Prostate gland (tissue), 2 donors: ENCODE data around the gene TTYH3. TPM values are rescaled to one million over a fixed set of nuclear protein-coding genes. Genes with fewer than 3 reads are reported as not detected.
"Not testable (repeated sequence)": the region's sequence is repeated elsewhere in the genome, so short reads cannot be mapped to it uniquely, and the experiment has no call there.

Experiments
- DNase-seq: peaks from one replicate; pipeline ENCODE4 v3.0.0-alpha.2; 2019; ENCODE audit warnings: low spot score
- H3K27ac ChIP-seq, 2 donors: fragments of 200-600 bp; sonication (generic); 2 replicates each; pipeline ENCODE4 v1.5.1; 2017 to 2019
- H3K27me3 ChIP-seq: fragments of 200-600 bp; sonication (generic); replicated peaks from 2 replicates; pipeline ENCODE4 v1.5.1; 2019; ENCODE audit not compliant: insufficient read depth
- H3K36me3 ChIP-seq, 2 donors: fragments of 200-600 bp; sonication (generic); 1 replicate in 1 of 2; 2 replicates in 1 of 2; pipeline versions ENCODE4 v1.5.1 to v1.8.1; 2017 to 2019
- H3K4me1 ChIP-seq: fragments of 200-600 bp; sonication (generic); replicated peaks from 2 replicates; pipeline ENCODE4 v1.5.1; 2019
- H3K4me3 ChIP-seq, 2 donors: fragments of 200-600 bp; sonication (generic); 2 replicates each; pipeline ENCODE4 v1.5.1; 2017 to 2019
- H3K9me3 ChIP-seq: fragments of 200-600 bp; sonication (generic); 2 replicates; pipeline ENCODE4 v1.5.1; 2017
- POLR2A ChIP-seq: fragments of 450-650 bp; IDR thresholded peaks from one replicate; pipeline ENCODE4 v1.6.1; 2016; ENCODE audit warnings: antibody characterized with exemption, mild to moderate bottlenecking
- POLR2AphosphoS5 ChIP-seq: sonication (generic); formaldehyde crosslinking; IDR thresholded peaks from one replicate; pipeline ENCODE4 v1.6.1; 2017; ENCODE audit warnings: antibody characterized with exemption
- WGBS: methylation state at CpG from one replicate; pipeline ENCODE4 v1.1.5; 2018; 5-methylcytosine and 5-hydroxymethylcytosine counted together
- intact Hi-C: fragments of 100-400 bp; cut with DNase I; formaldehyde crosslinking; loops from one replicate; pipeline ENCODE4 v1.14.2; 2022
- total RNA-seq, 2 donors: library from RNA; depleted of rRNA; stranded (reverse); fragments of >200 nt; gene quantifications; one replicate each; pipeline ENCODE4 v1.1.0, GENCODE V29; 2016
- TF ChIP-seq, protein P1 (sequence below), 4 experiments: fragments of 200-600 bp in 2 of 4; fragments of 450-650 bp in 2 of 4; sonication (generic) in 2 of 4; IDR thresholded peaks; 1 replicate in 3 of 4; 2 replicates in 1 of 4; pipeline ENCODE4 v1.5.1; 2016 to 2019; ENCODE audit warnings: antibody characterized with exemption in 4 of 4, mild to moderate bottlenecking in 2 of 4, moderate library complexity in 2 of 4

The TTYH3 gene
- total RNA-seq, 2 donors from 2014 or later, result 30.1 to 76.2 TPM

DNA sequence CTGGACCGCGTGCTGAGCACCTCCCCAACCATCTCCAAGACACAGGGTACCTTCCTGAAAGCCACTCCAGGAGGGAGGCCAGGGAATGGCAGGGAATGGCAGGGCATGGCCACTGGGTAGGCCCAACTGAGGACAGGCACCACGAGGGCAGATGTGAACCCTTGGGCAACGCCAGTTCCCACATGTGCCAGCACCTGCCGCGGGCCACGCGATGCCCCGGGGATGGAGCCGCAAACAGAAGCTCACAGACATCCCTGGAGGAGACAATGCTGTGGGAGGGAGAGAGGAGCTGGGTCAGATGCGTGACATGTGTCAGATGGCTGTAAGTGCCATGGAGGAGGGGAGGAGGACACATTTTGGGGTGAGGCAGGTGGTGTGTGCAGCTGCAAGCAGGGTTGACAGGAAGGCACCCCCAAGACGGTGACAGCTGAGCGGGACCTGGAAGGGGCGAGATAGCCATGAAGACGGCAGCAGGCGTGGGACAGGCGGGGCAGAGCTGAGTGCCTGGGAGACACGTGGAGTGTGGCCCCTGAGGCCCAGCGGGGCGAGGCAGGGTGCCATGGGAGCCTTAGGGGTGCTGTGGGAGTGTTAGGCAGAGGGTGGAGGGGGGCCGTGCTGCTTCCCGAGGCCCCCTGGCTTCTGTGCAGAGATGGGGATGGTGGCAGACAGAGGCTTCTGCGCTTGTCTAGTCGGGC lies 45.3 kb upstream of the TTYH3 start:
- H3K36me3 ChIP-seq, result no peaks in the 10 kb centered on the region
- no peak for DNase-seq
- no peaks in the 10 kb centered on the region for H3K9me3 ChIP-seq
- intact Hi-C loops, result no loop called here
- H3K4me3 ChIP-seq, result no peak overlapping the region
- 90% methylated on average over 24 of the region's 24 CpGs for WGBS
- H3K4me1 ChIP-seq, result no peaks in the 10 kb centered on the region
- H3K27ac ChIP-seq, result no peak overlapping the region
- H3K27me3 ChIP-seq, result no peaks in the 10 kb centered on the region
- TF ChIP-seq, protein P1, sequence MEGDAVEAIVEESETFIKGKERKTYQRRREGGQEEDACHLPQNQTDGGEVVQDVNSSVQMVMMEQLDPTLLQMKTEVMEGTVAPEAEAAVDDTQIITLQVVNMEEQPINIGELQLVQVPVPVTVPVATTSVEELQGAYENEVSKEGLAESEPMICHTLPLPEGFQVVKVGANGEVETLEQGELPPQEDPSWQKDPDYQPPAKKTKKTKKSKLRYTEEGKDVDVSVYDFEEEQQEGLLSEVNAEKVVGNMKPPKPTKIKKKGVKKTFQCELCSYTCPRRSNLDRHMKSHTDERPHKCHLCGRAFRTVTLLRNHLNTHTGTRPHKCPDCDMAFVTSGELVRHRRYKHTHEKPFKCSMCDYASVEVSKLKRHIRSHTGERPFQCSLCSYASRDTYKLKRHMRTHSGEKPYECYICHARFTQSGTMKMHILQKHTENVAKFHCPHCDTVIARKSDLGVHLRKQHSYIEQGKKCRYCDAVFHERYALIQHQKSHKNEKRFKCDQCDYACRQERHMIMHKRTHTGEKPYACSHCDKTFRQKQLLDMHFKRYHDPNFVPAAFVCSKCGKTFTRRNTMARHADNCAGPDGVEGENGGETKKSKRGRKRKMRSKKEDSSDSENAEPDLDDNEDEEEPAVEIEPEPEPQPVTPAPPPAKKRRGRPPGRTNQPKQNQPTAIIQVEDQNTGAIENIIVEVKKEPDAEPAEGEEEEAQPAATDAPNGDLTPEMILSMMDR (IDR thresholded peaks at IDR 0.05), result no peak
- TF ChIP-seq POLR2A (no peak), POLR2AphosphoS5 (no peak)

DNA sequence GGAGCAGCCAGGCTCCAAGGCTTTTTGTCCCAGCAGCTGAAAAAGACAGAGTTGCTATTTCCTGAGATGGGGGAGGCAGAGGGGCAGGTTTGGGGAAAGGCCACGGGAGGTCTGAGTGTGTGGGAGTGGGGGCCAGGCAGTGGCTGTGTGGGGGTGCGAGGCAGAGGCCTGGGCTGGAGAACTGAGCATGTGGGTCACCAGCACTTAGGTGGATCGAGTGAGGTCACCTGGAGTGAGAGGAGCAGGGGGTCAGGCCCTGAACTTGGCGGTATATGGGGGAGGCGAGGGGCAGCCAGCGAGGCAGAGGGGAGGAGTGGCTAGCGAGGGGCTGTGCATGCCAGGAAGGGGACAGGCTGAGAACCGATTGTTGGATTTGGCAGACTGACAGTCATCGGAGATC lies 44.7 kb upstream of the TTYH3 start:
- no peaks in the 10 kb centered on the region for H3K36me3 ChIP-seq
- 81% methylated on average over 9 of the region's 9 CpGs for WGBS

DNA sequence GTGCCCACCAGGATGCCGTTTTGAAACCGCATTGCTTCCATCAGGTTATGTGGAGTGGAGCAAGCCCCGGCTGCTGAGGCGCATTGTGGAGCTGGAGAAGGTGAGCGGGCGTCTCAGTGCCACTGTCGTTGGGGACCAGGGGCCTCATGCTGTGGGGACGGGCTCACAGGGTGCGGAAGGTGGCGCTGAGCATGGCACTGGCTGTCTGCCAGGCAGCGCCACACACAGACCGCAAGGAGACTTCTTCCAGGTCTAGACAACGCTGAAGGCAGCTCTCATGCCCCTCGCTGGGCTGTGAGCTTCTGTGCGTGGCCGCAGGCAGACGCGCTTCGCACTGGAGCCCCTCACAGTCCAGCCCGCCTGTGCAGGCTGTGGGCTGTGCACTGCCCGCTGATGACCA lies 44.0 kb upstream of the TTYH3 start:
- no peak for DNase-seq
- Histone ChIP-seq H3K9me3 (no peaks in the 10 kb centered on the region), H3K4me1 (no peaks in the 10 kb centered on the region), H3K27ac (no peak overlapping the region), H3K36me3 (no peaks in the 10 kb centered on the region), H3K27me3 (no peaks in the 10 kb centered on the region), H3K4me3 (no peak overlapping the region)
- 93% methylated on average over 21 of the region's 21 CpGs for WGBS
- TF ChIP-seq, protein P1 (IDR thresholded peaks at IDR 0.05), result no peak
- TF ChIP-seq POLR2A, result no peak
- no peak for TF ChIP-seq POLR2AphosphoS5
- intact Hi-C loops, result no loop called here

More for the DNA sequence above, 44.7 kb upstream of the TTYH3 start:
- no peak overlapping the region for H3K4me3 ChIP-seq
- no peak for DNase-seq
- no peaks in the 10 kb centered on the region for H3K27me3 ChIP-seq
- no peak for TF ChIP-seq POLR2A
- no peaks in the 10 kb centered on the region for H3K9me3 ChIP-seq
- H3K4me1 ChIP-seq, result no peaks in the 10 kb centered on the region
- intact Hi-C loops, result no loop called here
- no peak overlapping the region for H3K27ac ChIP-seq

DNA sequence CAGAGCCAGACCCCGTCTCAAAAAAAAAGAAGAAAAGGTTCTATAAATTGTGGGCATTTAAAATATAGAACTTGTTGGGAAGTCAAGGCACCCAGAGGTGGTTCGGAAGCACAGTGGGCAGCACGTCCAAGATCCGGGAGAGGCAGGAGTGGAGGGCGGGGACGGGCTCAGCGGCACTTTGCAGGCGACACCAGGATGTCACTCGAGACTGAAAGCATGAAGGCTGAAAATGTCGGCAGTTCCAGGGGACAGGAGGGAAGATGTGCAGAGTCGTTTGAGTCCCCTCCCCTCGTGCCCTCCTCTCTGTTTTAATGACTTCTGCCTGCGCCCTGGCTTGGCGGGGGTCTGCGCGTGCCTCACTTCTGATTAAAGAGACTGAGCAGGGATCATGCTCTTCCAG lies 42.4 kb upstream of the TTYH3 start:
- no peaks in the 10 kb centered on the region for H3K9me3 ChIP-seq
- intact Hi-C loops, result no loop called here
- no peaks in the 10 kb centered on the region for H3K4me1 ChIP-seq
- DNase-seq, result no peak
- peaks cover 0 to 9% of the 10 kb centered on the region in 2 donors for H3K36me3 ChIP-seq
- no peak overlapping the region for H3K4me3 ChIP-seq
- TF ChIP-seq POLR2AphosphoS5, result no peak
- TF ChIP-seq, protein P1 (IDR thresholded peaks at IDR 0.05), result no peak
- TF ChIP-seq POLR2A, result no peak
- no peaks in the 10 kb centered on the region for H3K27me3 ChIP-seq
- WGBS, result 89% methylated on average over 16 of the region's 16 CpGs
- H3K27ac ChIP-seq, result no peak overlapping the region

DNA sequence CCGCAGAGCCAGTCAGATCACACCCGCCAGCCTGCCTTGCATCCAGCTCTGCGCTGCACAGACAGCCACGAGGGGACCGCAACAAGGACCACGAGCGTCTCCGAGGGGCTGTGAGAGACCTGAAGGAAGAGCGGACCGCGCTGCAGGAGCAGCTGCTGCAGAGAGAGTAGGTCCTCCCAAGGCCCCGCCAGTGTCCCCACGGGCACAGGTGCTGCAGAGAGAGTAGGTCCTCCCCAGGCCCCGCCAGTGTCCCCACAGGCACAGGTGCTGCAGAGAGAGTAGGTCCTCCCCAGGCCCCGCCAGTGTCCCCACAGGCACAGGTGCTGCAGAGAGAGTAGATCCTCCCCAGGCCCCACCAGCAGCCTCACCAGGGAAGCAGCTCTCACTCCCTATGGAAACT lies 41.8 kb upstream of the TTYH3 start:
- 91% methylated on average over 15 of the region's 15 CpGs for WGBS
- H3K27me3 ChIP-seq, H3K36me3 ChIP-seq, DNase-seq, H3K4me3 ChIP-seq, H3K9me3 ChIP-seq, H3K4me1 ChIP-seq, H3K27ac ChIP-seq, intact Hi-C loops: not testable (repeated sequence)

DNA sequence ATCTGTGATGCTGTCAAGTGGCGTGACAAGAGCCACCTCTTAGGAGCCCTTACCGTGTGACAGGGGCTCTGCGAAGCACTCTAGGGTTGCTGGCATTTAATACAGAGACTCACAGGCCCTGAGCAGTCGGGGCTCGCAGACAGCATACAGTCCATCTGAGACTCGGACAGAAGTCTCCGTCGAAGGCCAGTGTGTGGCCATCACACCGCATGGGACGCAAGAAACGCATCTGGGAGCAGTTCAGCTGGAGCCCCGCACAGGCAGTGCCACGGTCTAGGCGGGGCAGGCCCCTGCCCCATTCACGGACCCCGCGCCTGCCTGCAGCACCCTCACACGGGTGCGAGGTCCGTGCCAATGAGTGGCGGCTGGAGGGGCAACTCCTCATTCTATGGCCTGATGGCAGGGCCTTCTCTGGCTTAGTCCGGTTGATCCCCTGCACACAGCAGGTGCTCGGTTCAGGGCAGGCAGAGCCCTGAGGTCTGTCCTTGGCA lies 39.4 kb upstream of the TTYH3 start:
- Histone ChIP-seq H3K27me3 (no peaks in the 10 kb centered on the region), H3K36me3 (peaks cover 0 to 17% of the 10 kb centered on the region in 2 donors), H3K27ac (no peak overlapping the region), H3K4me1 (no peaks in the 10 kb centered on the region), H3K4me3 (no peak overlapping the region), H3K9me3 (no peaks in the 10 kb centered on the region)
- TF ChIP-seq POLR2A (no peak), POLR2AphosphoS5 (no peak)
- TF ChIP-seq, protein P1 (IDR thresholded peaks at IDR 0.05), result no peak
- intact Hi-C loops, result no loop called here
- no peak for DNase-seq
- WGBS, result 95% methylated on average over 18 of the region's 23 CpGs
